Measurements from ENCODE around the gene WASHC3.

DNA sequence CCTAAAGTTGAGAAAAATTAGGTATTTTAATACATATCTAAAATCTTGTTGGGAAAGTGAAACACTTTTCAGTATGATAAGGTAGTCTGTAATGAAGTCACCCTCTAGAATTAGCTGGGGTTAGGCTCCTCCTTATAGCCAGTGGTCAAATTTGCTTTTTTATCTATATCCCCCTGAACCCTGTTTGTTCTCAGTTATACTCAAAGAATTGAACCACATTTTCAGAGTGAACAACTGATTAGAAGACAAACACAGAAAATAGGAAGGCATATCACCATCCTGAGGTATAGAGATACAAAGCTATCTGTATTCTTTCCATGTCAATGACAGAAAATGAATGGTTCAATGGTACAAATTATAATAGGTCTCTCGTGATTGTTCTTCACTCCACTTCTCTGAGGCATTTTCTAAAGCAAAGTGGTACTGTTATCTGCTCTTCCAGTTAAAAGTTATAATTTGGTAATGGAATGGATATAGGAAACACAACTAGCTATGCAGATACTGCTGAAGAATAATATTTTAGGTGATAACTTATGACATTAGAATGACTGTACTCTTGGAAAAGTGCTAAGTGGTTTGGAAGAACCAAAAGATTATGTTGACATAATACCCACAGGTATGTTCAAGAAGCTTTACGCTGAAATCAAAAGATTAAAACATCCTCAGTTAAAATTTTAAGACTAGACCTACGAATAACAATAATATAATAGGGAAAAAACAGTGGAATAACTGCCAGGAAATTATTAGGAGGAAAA lies 27.6 kb downstream of the WASHC3 start:
- TF ChIP-seq, protein P1, sequence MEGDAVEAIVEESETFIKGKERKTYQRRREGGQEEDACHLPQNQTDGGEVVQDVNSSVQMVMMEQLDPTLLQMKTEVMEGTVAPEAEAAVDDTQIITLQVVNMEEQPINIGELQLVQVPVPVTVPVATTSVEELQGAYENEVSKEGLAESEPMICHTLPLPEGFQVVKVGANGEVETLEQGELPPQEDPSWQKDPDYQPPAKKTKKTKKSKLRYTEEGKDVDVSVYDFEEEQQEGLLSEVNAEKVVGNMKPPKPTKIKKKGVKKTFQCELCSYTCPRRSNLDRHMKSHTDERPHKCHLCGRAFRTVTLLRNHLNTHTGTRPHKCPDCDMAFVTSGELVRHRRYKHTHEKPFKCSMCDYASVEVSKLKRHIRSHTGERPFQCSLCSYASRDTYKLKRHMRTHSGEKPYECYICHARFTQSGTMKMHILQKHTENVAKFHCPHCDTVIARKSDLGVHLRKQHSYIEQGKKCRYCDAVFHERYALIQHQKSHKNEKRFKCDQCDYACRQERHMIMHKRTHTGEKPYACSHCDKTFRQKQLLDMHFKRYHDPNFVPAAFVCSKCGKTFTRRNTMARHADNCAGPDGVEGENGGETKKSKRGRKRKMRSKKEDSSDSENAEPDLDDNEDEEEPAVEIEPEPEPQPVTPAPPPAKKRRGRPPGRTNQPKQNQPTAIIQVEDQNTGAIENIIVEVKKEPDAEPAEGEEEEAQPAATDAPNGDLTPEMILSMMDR (IDR thresholded peaks at IDR 0.05; ENCODE audit: low read depth, low read length, poor library complexity, severe bottlenecking) = no peak
- no peak for TF ChIP-seq EZH2phosphoT487 (IDR thresholded peaks at IDR 0.05; ENCODE audit: borderline replicate concordance, low read length)
